ENCODE results near the gene ELK1. TPM values are rescaled to one million over a fixed set of nuclear protein-coding genes. Genes with fewer than 3 reads are reported as not detected.

ELK1 gene
- total and polyA plus RNA-seq, 2 of the 8 experiments (the other 6 are each of a cell fraction or from before 2014, with no cell fraction given): 31.9 to 42.2 TPM

GRCh38 chrX:47644557-47645091 is 5.7 kb downstream of the ELK1 start (continued):
- no peak for TF ChIP-seq CHD7 (IDR thresholded peaks at IDR 0.05; ENCODE audit: insufficient replicate concordance, low read length)
- TF ChIP-seq SP1 (IDR thresholded peaks at IDR 0.05; ENCODE audit: low read depth, low read length): no peak
- no peak for TF ChIP-seq TAF7 (optimal IDR thresholded peaks at IDR 0.05; ENCODE audit: borderline replicate concordance, low read depth, low read length)
- peak; percentile 50 to 76 (median 74) for TF ChIP-seq CTCF (IDR thresholded peaks at IDR 0.05; ENCODE audit: control extremely low read depth in 1 of 3, insufficient read depth in 1 of 3, low read depth in 1 of 3, low read length in 3 of 3)
- TF ChIP-seq CREB1 (IDR thresholded peaks at IDR 0.05): 0 out of 2 replicates have a peak, but pooled peaks have one; percentile 29
- TF ChIP-seq SIN3A (conservative IDR thresholded peaks at IDR 0.05 in 1 of 2, IDR thresholded peaks at IDR 0.05 in 1 of 2; ENCODE audit: low read depth in 1 of 2, low read length in 2 of 2): peak; percentile 43 to 59; a peak in 1 of 4 replicates
- TF ChIP-seq GTF2F1 (IDR thresholded peaks at IDR 0.05; ENCODE audit: borderline replicate concordance, low read depth, low read length): no peak
- no peak for TF ChIP-seq MAX (IDR thresholded peaks at IDR 0.05)

Data from H1 (cell line).